HG03159 (cell line): ENCODE measurements around the gene RRBP1.

Source experiments
- ATAC-seq: cut with Tn5 transposase; IDR thresholded peaks from one replicate; pipeline ENCODE4 v1.9.1; 2021; ENCODE audit warnings: mild to moderate bottlenecking, moderate library complexity; ENCODE audit not compliant: unreplicated experiment

RRBP1 gene

GRCh38 chr20:17583126-17583525, 98.9 kb downstream of the RRBP1 start:
- no peak for ATAC-seq

- no peak for ATAC-seq
Measured at GRCh38 chr20:17580895-17581294, 101.1 kb downstream of the RRBP1 start.

DNA sequence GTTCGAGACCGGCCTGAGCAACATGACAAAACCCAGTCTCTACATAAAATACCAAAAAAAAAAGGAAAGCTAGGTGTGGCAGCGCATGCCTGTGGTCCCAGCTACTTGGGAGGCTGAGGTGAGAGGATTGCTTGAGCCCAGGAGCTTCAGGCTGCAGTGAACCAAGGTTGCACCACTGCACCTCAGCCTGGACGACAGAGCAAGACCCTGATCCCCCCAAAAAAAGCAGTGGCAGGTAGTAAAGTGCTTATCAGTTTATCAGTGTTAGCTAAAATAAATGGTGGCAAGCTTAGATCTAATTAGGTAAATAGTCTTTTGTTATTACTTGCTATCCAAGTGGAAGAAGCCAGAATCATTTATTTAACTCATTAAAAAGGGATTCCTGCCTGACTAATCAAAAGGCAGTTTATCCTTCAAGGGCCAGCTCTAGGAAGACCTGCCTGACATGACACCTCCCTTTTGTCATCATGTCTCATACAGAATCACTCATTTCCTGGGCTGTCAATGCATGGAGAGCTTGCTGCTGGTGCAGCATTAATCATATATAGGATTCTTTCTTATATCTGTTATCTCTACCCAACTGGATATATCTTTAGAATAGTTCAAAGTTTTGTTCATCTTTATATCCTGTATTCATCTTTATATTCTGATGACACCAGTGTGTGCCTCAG, 102.5 kb downstream of the RRBP1 start:
- no peak for ATAC-seq

GRCh38 chr20:17576215-17576614, 105.8 kb downstream of the RRBP1 start:
- ATAC-seq = no peak

- no peak for ATAC-seq
Measured at GRCh38 chr20:17573463-17573862, 108.6 kb downstream of the RRBP1 start.

DNA sequence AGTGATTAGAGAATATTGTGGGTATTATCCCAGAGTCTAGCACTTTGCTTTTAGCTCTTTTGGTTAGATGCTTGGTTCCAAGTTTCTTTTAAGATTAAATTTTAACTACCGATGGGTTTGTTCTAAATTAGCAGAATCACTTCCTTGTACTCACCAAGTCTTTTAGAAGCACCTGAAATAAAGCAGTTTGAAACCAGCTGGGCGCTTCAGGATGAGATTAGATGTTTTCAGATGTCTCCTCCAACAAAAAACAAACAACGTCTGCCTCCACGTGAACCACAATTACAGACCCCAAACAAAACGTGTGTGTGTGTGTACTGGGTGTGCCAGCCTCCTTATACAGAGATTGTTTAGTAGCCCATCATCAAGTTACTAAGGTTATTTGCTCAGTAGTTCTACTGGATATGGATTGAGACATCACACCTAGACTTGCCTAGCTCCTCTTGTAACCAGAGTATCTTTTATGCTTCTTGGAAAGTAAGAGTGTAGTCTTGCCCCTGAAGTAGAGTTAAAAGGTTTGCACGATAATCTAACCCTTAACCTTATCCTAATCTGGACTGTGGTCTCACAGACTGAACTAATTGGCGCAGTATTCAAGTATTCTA, 109.9 kb downstream of the RRBP1 start:
- ATAC-seq = no peak

- no peak for ATAC-seq
Measured at GRCh38 chr20:17571153-17571527, 110.9 kb downstream of the RRBP1 start.

DNA sequence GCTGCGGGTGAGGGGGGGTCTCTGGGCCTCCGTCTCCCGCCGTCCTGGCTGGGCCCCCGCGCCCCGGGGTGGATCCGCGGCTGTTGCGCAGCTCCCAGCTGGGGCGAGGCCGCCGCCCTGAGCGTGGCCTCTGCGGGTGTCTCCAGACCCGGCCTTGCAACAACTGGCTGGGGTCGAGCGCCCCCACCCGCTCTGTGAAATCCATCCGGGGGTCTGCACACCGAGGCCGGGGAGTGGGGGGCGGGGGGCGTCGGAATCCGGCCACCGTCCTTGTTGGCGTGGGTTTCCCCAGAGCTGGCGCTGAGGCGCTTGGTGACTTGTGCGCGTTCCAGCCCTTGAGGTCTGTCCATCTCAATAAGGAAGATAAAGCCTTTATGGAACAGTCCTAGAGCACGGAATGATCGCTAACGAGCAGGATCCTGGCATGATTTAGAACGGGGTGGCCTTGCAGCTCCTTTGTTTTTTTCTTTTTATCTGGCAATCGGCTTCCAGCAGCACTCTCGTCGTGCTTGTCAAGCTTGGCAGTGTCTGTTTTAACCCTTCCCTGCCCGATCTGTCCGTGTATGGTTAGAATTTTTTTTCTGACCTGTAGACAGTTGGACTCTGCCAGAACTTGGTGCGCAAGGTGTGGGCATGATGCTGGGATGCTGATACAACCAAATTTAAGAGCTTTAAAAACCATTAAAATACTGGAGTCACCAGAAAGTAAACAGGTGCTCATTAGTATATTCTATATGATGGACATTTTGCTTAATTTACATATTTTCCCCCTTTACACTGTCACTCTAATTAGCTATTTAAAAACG, 111.5 kb downstream of the RRBP1 start:
- peak; percentile 43 for ATAC-seq

GRCh38 chr20:17569616-17570346, 112.3 kb downstream of the RRBP1 start, which contains the start of gene DSTN:
TSS of gene DSTN (plus strand) at chr20:17570075. CDS start at chr20:17570209, 134 bp downstream.
- peak; percentile 82 for ATAC-seq

DNA sequence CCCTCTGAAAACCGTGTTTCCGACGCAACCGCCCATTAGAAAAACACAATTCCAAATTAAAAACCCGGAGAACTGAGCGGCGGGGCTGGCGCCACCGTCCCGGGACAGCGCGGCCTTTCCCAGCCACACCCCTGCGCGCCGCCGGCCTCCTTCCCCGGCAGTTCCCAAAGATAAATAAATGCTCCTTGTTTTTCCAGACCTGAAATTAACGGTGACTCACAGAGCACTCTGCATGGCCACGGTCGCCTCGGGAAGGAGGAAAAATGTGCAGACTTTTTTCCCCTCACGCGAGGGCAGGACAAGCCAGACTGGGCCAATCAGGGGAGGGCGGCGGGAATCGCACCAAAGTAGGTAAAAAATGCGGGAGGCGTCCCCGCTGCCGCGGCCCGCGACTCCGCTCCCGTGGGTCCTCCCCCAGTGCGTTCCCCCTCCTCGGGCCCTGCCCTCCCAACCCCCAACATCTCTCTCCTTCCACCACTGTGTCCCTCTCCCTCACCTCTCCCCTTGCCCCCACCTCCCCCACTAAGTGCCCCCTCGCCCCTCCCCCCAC, 113.0 kb downstream of the RRBP1 start:
- ATAC-seq = no peak

GRCh38 chr20:17568045-17568788, 113.8 kb downstream of the RRBP1 start:
- ATAC-seq = no peak

- ATAC-seq = no peak
Measured at GRCh38 chr20:17566345-17566744, 115.7 kb downstream of the RRBP1 start.

- no peak for ATAC-seq
Measured at GRCh38 chr20:17565169-17565845, 116.7 kb downstream of the RRBP1 start.
